DMS 273 (cell line): Measurements from ENCODE around the gene GK2.
A peak's percentile ranks its signal among the peaks of the same experiment; 100 is the strongest.

ENCODE experiments used
- DNase-seq: peaks from one replicate; lab custom pipeline; 2025; ENCODE audit not compliant: unreplicated experiment; lab: John Stamatoyannopoulos, UW

GK2 gene

DNA sequence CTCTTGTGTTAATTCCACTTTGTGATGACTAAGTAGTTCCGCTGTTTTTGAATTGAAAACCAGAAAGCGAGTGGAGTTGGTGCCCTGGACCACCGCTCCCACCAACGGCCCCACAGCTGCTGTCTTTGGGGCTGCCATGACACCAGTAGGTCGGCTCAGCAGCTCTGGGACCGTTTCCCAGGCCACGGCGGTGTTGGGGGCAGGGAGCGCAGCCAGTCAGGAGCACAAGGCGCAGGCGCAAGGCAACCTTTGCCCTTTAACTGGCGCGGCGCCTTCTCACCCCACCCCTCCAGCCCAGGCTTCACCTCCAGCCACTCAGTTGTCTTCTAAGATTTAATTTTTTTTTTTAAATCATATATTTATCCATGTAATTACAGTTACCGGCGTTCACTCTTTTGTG, at the start of gene GK2:
TSS of gene GK2 (minus strand) at position 166 of the 400 bp plus-strand sequence. CDS start at position 138, 28 bp downstream.
- DNase-seq, result no peak

GRCh38 chr4:79455216-79455615, 47.2 kb upstream of the GK2 start:
- no peak for DNase-seq

- DNase-seq, result no peak
Measured at GRCh38 chr4:79454656-79455055, 46.6 kb upstream of the GK2 start.

GRCh38 chr4:79450053-79450452, 42.0 kb upstream of the GK2 start:
- DNase-seq, result no peak

DNA sequence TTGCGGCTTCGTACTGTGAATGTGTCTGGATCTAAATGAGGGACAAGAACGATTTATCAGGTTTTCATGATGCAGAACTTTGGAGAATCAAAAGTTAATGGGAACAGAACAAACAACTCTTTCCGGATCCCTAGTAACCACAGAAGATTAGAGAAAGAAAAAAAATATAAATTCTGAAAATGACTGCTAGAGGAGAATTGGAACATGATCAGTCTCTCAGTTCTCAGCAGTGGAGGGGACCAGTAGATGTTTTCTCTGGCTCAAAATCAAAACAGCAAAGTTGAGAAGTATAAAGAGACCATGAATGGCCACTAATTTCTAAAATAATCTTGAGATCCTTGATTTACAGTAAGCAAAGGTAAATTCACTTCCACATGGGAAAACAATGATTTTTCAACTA, 38.1 kb upstream of the GK2 start:
- no peak for DNase-seq

- peak; percentile 63 for DNase-seq
Measured at GRCh38 chr4:79445371-79445781, 37.3 kb upstream of the GK2 start.

DNA sequence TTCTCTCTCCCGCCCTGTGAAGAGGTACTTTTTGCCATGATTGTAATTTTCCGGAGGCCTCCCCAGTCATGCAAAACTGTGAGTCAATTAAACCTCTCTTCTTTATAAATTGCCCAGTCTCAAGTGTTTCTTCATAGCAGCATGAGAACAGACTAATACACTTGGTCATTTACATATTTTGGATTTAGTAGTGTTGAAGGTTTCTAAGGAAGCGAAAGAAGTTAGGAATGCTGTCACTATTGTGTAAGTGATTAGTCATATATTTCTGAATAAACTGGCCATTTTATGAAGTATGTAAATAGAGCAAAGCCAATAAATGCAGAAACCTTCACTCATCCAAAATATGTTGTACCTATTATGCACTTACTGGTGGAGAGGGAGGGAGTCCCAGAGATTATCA, 34.4 kb upstream of the GK2 start:
- no peak for DNase-seq

DNA sequence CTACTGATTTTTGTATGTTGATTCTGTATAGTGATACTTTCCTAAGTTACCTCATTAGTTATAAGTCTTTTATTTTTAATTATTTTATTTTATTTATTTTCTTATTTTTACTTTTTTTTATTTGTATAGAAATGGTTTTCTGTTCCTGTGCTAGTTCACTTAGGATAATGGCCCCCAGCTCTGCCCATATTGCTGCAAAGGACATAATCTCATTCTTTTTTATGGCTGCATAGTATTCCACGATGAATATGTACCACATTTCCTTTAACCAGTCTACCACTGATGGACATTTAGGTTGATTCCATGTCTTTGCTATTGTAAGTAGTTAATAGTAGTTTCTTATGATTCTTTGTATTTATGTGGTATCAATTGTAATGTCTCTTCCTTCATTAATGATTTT, 31.5 kb upstream of the GK2 start:
- DNase-seq, result no peak

- no peak for DNase-seq
Measured at GRCh38 chr4:79431839-79432238, 23.8 kb upstream of the GK2 start.

GRCh38 chr4:79429113-79429903, 21.3 kb upstream of the GK2 start:
- DNase-seq, result no peak

- DNase-seq, result no peak
Measured at GRCh38 chr4:79426989-79427388, 19.0 kb upstream of the GK2 start.

DNA sequence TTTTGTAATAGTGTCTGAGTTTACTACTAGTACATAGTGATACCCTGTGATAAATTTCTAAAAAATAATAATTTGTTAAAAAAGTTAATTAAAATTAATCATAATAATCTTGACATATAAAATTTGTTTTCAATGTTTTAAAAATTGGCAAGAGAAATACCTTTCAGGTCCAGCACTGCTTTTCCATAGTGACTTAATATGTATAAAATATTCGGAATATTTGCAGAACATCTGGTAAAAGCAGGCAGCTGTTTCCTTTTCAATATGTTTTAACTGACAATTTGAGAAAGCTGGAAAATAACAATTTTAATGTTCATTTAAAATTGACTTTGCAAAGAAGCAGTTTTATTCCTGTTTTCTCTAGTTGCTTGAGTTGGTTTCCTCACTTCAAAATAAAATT, 17.6 kb upstream of the GK2 start:
- no peak for DNase-seq

DNA sequence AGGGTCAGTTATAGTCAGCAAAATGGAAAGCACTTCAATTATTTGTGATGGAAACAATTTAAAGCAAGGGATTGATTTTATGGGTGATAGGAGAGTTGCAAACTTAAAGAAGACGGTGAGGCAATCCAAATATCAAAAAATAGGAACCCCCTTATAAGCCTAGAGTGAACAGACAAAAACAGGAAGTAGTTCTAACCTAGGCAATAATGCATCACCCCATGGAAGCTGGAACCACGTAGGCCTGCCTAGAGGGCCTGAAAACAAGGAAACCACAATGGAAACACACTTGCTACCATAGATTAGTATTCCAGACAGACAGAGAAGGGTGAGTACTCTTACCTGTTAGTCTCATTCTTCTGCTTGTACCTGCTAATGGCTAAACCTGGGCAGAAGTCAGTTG, 13.5 kb upstream of the GK2 start:
- DNase-seq, result no peak

GRCh38 chr4:79413886-79414285, 5.9 kb upstream of the GK2 start:
- DNase-seq, result peak; percentile 61

GRCh38 chr4:79413032-79413885, 5.2 kb upstream of the GK2 start:
- peak; percentile 86 for DNase-seq

GRCh38 chr4:79404666-79405065, 3.4 kb downstream of the GK2 start:
- no peak for DNase-seq

DNA sequence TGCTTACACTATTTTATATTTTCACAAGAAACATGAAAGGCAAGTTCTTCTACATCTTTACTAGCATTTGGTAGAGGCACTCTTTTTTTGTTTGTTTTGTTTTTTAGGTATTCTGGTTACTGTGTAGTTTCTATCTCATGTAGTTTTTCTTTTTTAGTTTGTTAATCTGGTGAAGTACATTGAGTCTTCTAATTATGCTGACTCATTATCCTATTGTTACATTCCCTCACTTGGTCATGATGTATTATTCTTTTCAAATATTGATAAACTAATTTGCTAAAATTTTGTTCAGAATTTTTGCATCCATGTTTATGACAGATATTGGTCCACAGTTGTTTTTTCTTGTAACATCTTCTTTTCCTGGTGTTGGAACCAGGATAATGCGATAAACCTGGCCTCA, 4.7 kb downstream of the GK2 start:
- no peak for DNase-seq

GRCh38 chr4:79402332-79402851, 5.6 kb downstream of the GK2 start:
- DNase-seq, result no peak

DNA sequence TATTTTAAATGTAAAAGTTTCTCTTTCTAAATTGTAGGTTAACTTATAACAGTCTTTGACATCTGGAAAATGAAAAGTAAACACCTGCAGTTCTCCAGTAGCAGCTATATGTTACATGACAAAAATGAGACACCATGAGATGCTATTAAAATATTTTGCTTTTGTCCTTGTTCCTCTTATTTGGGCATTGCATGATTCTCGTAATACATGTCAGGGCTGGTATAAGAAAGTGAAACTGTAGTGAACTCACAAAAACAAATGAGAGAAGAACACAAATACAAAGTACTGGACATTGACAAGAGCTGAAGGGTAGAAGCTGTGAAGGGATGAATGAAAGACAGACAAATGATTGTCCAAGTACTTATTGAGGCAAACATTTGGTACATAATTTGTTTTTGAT, 9.0 kb downstream of the GK2 start:
- no peak for DNase-seq

GRCh38 chr4:79397951-79398350, 10.1 kb downstream of the GK2 start:
- DNase-seq, result no peak

- no peak for DNase-seq
Measured at GRCh38 chr4:79396794-79397193, 11.2 kb downstream of the GK2 start.

GRCh38 chr4:79395841-79396240, 12.2 kb downstream of the GK2 start:
- DNase-seq, result peak; percentile 76
